ENCODE results near the gene ERMAP.

Gene ERMAP

GRCh38 chr1:42776502-42776901 lies 40.4 kb upstream of the ERMAP start:
- TF ChIP-seq CTCF (IDR thresholded peaks at IDR 0.05; ENCODE audit: low read depth, low read length, poor library complexity, severe bottlenecking) (no peak), EZH2phosphoT487 (IDR thresholded peaks at IDR 0.05; ENCODE audit: borderline replicate concordance, low read length) (no peak)
- H3K36me3 ChIP-seq (ENCODE audit: control insufficient read depth, low read length): peaks cover 66% of the 10 kb centered on the region
- peaks cover 13% of the 10 kb centered on the region for H3K79me2 ChIP-seq (ENCODE audit: control insufficient read depth, low read length)

GRCh38 chr1:42777852-42778251 lies 39.1 kb upstream of the ERMAP start:
- H3K4me3 ChIP-seq (ENCODE audit: low read length): no peak overlapping the region
- H3K27me3 ChIP-seq (ENCODE audit: control insufficient read depth, low read length): no peaks in the 10 kb centered on the region
- TF ChIP-seq EZH2phosphoT487 (IDR thresholded peaks at IDR 0.05; ENCODE audit: borderline replicate concordance, low read length) (no peak), CTCF (IDR thresholded peaks at IDR 0.05; ENCODE audit: low read depth, low read length, poor library complexity, severe bottlenecking) (peak; percentile 83)
- H3K36me3 ChIP-seq (ENCODE audit: control insufficient read depth, low read length): peaks cover 64% of the 10 kb centered on the region
- H3K79me2 ChIP-seq (ENCODE audit: control insufficient read depth, low read length): 0 out of 2 replicates have a peak, but pooled peaks cover 3% of the 10 kb centered on the region
- H3K4me2 ChIP-seq (ENCODE audit: low read length): no peak overlapping the region
- H3K4me1 ChIP-seq (ENCODE audit: control insufficient read depth, low read length): no peaks in the 10 kb centered on the region
- no peaks in the 10 kb centered on the region for H3K9me3 ChIP-seq (ENCODE audit: control insufficient read depth, insufficient read depth, low read length)
- H3K9me2 ChIP-seq (replicated peaks; ENCODE audit: control insufficient read depth, low read length): no peaks in the 10 kb centered on the region
- H4K20me1 ChIP-seq (ENCODE audit: control insufficient read depth, insufficient read depth, low read depth, low read length): no peaks in the 10 kb centered on the region
- H3K27ac ChIP-seq (ENCODE audit: low read depth, low read length): no peak overlapping the region
- H3F3A ChIP-seq (ENCODE audit: control insufficient read depth, insufficient read depth): no peaks in the 10 kb centered on the region

More at GRCh38 chr1:42776502-42776901, 40.4 kb upstream of the ERMAP start:
- Histone ChIP-seq H3K4me3 (ENCODE audit: low read length) (no peak overlapping the region), H3K4me2 (ENCODE audit: low read length) (no peak overlapping the region), H3K27ac (ENCODE audit: low read depth, low read length) (no peak overlapping the region), H3F3A (ENCODE audit: control insufficient read depth, insufficient read depth) (no peaks in the 10 kb centered on the region), H3K27me3 (ENCODE audit: control insufficient read depth, low read length) (no peaks in the 10 kb centered on the region), H3K9me3 (ENCODE audit: control insufficient read depth, insufficient read depth, low read length) (no peaks in the 10 kb centered on the region), H3K4me1 (ENCODE audit: control insufficient read depth, low read length) (no peaks in the 10 kb centered on the region), H4K20me1 (ENCODE audit: control insufficient read depth, insufficient read depth, low read depth, low read length) (no peaks in the 10 kb centered on the region), H3K9me2 (replicated peaks; ENCODE audit: control insufficient read depth, low read length) (no peaks in the 10 kb centered on the region)

- H3K27ac ChIP-seq (ENCODE audit: low read depth, low read length): no peak overlapping the region
- no peak overlapping the region for H3K4me2 ChIP-seq (ENCODE audit: low read length)
- H4K20me1 ChIP-seq (ENCODE audit: control insufficient read depth, insufficient read depth, low read depth, low read length): no peaks in the 10 kb centered on the region
- H3K36me3 ChIP-seq (ENCODE audit: control insufficient read depth, low read length): peaks cover 54% of the 10 kb centered on the region
- no peaks in the 10 kb centered on the region for H3K9me3 ChIP-seq (ENCODE audit: control insufficient read depth, insufficient read depth, low read length)
- no peak overlapping the region for H3K4me3 ChIP-seq (ENCODE audit: low read length)
- TF ChIP-seq EZH2phosphoT487 (IDR thresholded peaks at IDR 0.05; ENCODE audit: borderline replicate concordance, low read length) (no peak), CTCF (IDR thresholded peaks at IDR 0.05; ENCODE audit: low read depth, low read length, poor library complexity, severe bottlenecking) (no peak)
- H3K79me2 ChIP-seq (ENCODE audit: control insufficient read depth, low read length): no peaks in the 10 kb centered on the region
- H3K9me2 ChIP-seq (replicated peaks; ENCODE audit: control insufficient read depth, low read length): no peaks in the 10 kb centered on the region
- H3K4me1 ChIP-seq (ENCODE audit: control insufficient read depth, low read length): no peaks in the 10 kb centered on the region
- no peaks in the 10 kb centered on the region for H3F3A ChIP-seq (ENCODE audit: control insufficient read depth, insufficient read depth)
- no peaks in the 10 kb centered on the region for H3K27me3 ChIP-seq (ENCODE audit: control insufficient read depth, low read length)
Observed at GRCh38 chr1:42779725-42780124, 37.2 kb upstream of the ERMAP start.

All from DOHH2 (cell line).